Bronchial epithelial cell (primary cell): ENCODE data around the gene PLEKHO1. TPM values are rescaled to one million over a fixed set of nuclear protein-coding genes. Genes with fewer than 3 reads are reported as not detected.
"Not testable (repeated sequence)": the region's sequence is repeated elsewhere in the genome, so short reads cannot be mapped to it uniquely, and the experiment has no call there.

ENCODE experiments used
- DNase-seq: peaks from one replicate; pipeline ENCODE4 v3.0.0-alpha.2; 2010; ENCODE audit warnings: low read depth
- FAIRE-seq: peaks from 2 replicates; lab custom pipeline; 2011; peaks lifted over from hg19 to GRCh38; lab: Jason Lieb, UNC
- H3K27me3 ChIP-seq: 2 replicates; pipeline ENCODE4 v1.5.1; 2011; ENCODE audit warnings: low read length; ENCODE audit not compliant: control insufficient read depth, insufficient read depth
- H3K36me3 ChIP-seq: 2 replicates; pipeline ENCODE4 v1.5.1; 2011; ENCODE audit warnings: low read length; ENCODE audit not compliant: control insufficient read depth, insufficient read depth
- H3K4me3 ChIP-seq: 2 replicates; pipeline ENCODE4 v1.5.1; 2011; ENCODE audit warnings: mild to moderate bottlenecking, low read depth, low read length, control low read depth
- total RNA-seq: library from RNA; depleted of rRNA; stranded (reverse); fragments of >200 nt; gene quantifications from 2 replicates; pipeline ENCODE4 v1.2.1, GENCODE V29; 2014
- TF ChIP-seq, protein P1 (sequence below): IDR thresholded peaks from 2 replicates; pipeline ENCODE4 v1.5.1; 2011; ENCODE audit warnings: mild to moderate bottlenecking, moderate library complexity, low read length, control low read depth, inconsistent platforms; ENCODE audit not compliant: insufficient read depth, severe bottlenecking

The PLEKHO1 gene
- total RNA-seq, 1 donor from 2014 or later = 6.1 TPM

DNA sequence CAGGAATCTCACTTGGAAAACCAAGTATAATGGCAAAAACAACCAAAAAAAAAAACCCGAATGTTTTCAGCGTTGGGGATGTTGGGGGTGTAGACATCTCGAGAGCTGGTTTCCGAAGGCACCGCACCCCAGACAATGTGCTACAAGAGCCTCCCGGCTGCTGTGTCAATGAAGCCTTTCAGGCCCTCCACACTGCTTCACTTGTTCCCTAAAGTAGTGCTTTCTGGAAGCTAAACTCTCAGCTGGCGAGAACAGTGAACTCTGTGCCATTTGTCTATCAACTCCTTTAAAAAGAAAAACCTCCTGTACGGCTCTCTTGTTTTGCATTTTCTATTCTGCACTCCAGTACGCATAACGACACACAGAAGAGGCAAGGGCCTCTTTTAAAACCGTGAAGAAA is 32.5 kb downstream of the PLEKHO1 start:
- DNase-seq = no peak
- no peaks in the 10 kb centered on the region for H3K36me3 ChIP-seq
- TF ChIP-seq, protein P1, sequence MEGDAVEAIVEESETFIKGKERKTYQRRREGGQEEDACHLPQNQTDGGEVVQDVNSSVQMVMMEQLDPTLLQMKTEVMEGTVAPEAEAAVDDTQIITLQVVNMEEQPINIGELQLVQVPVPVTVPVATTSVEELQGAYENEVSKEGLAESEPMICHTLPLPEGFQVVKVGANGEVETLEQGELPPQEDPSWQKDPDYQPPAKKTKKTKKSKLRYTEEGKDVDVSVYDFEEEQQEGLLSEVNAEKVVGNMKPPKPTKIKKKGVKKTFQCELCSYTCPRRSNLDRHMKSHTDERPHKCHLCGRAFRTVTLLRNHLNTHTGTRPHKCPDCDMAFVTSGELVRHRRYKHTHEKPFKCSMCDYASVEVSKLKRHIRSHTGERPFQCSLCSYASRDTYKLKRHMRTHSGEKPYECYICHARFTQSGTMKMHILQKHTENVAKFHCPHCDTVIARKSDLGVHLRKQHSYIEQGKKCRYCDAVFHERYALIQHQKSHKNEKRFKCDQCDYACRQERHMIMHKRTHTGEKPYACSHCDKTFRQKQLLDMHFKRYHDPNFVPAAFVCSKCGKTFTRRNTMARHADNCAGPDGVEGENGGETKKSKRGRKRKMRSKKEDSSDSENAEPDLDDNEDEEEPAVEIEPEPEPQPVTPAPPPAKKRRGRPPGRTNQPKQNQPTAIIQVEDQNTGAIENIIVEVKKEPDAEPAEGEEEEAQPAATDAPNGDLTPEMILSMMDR = no peak
- no peak for FAIRE-seq
- no peaks in the 10 kb centered on the region for H3K27me3 ChIP-seq
- no peak overlapping the region for H3K4me3 ChIP-seq

DNA sequence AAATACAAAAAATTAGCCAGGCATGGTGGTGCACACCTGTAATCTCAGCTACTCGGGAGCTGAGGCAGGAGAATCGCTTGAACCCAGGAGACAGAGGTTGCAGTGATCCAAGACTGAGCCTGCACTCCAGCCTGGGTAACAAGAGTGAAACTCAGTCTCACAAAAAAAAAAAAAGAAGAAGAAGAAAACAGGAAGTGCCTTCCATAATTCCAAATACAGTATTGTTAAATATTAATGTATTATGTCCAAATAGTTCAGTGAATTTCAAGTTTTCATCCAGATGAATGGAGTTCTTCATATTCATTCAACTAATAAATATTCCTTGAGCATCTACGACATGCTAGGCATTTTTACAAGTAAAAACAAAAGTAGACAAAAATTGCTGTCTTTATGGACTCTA is 33.3 kb downstream of the PLEKHO1 start:
- H3K4me3 ChIP-seq = no peak overlapping the region
- DNase-seq = no peak
- H3K27me3 ChIP-seq = no peaks in the 10 kb centered on the region
- TF ChIP-seq, protein P1 = no peak
- no peaks in the 10 kb centered on the region for H3K36me3 ChIP-seq
- FAIRE-seq = no peak

DNA sequence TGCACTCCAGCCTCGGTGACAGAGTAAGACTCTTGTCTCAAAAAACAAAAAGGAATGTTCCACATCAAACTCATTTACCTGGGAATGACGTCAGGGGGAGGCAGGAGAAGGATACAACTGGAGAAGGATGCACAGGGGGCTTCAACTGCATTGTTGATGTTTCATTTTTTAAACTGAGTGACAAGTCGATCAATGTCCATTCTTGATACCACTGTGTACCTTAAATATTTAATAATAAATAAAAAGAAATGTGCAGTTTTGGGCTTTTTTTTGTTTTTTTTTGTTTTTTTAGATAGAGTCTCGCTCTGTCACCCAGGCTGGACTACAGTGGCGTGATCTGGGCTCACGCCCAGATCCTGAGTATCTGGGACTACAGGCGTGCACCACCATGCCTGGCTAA is 35.8 kb downstream of the PLEKHO1 start:
- TF ChIP-seq, protein P1 = no peak
- no peak overlapping the region for H3K4me3 ChIP-seq
- no peak for DNase-seq
- H3K27me3 ChIP-seq = no peaks in the 10 kb centered on the region
- FAIRE-seq = no peak
- H3K36me3 ChIP-seq = no peaks in the 10 kb centered on the region

DNA sequence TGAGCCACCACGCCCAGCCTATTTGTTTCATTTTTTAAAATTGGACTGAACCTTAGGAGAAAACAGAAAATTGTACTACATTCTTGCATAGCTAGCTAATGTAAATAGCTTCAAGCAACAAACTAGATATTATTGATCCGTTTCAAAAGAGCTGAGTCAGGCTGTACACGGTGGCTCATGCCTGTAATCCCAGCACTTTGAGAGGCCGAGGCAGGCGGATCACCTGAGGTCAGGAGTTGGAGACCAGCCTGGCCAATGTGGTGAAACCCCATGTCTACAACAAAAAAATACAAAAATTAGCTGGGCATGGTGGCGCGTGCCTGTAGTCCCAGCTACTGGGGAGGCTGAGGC is 36.7 kb downstream of the PLEKHO1 start:
- not testable (repeated sequence) for H3K4me3 ChIP-seq, DNase-seq, FAIRE-seq, H3K36me3 ChIP-seq, H3K27me3 ChIP-seq

DNA sequence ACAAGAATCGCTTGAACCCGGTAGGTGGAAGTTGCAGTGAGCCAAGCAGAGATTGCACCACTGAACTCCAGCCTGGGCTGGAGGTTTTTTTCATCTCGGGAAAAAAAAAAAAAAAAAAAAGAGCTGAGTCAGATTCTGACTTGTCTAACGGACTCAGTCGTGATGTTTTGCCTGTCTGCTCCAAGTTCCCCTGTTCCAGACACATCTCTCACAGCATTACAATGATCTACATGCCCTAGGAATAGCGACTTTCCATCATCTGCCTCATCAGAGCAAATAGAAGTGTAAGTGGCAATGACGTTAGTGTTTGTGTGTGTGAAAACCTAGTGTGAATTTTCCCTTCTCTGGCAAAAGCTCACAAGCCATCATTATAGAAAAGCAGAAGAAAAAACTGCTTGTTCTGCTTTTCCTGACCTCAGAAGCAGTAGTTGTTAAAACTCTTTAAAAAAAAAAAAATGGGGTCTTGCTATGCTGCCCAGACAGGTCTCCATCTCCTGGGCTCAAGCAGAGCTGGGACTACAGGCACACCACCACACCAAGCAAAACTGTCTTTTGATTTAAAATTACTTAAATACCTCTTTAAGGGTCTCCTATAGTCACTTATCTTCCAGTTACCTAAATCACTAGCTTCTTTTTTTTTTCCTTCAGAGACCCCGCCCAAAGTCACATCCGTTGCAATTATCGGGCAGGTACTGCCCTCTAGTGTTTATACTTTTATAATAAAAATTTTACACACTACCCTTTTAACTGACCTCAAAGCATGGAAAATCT is 37.3 kb downstream of the PLEKHO1 start:
- no peak for FAIRE-seq
- DNase-seq = peak; percentile 30
- H3K36me3 ChIP-seq = no peaks in the 10 kb centered on the region
- no peak overlapping the region for H3K4me3 ChIP-seq
- TF ChIP-seq, protein P1 = peak; percentile 27
- no peaks in the 10 kb centered on the region for H3K27me3 ChIP-seq

DNA sequence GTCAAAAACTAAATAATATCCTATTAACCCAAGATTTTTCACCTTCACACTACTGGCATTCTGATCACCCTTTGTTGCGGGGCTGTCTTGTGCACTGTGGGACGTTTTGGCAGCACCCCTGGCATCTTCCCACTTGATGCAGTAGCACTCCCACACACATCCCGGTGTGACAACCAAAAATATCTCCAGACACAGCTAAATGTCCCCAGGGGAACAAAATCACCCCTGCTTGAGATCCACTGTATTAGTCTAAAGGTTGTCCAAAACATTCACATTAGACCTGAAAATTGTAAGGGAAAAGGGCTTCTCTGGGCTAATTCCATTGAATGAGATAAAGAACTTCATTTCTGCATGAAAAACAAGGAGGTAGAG is 37.8 kb downstream of the PLEKHO1 start:
- TF ChIP-seq, protein P1 = no peak
- H3K36me3 ChIP-seq = no peaks in the 10 kb centered on the region
- H3K4me3 ChIP-seq = no peak overlapping the region
- DNase-seq = no peak
- no peaks in the 10 kb centered on the region for H3K27me3 ChIP-seq
- no peak for FAIRE-seq
